HAP-1 (cell line): ENCODE results near the gene APOA1.

Experiments
- DNase-seq, 2 experiments: peaks; one replicate each; pipeline ENCODE4 v3.0.0-alpha.2; 2016 to 2020; ENCODE audit warnings: low spot score in 2 of 2
- H3K27me3 ChIP-seq: fragments of 250-450 bp; sonication (Bioruptor Pico); 2 replicates; pipeline ENCODE4 v1.5.1; 2020; ENCODE audit warnings: low read depth, mild to moderate bottlenecking, moderate library complexity
- H3K36me3 ChIP-seq: fragments of 250-450 bp; sonication (Bioruptor Pico); replicated peaks from 2 replicates; pipeline ENCODE4 v1.5.1; 2020; ENCODE audit warnings: mild to moderate bottlenecking
- H3K4me1 ChIP-seq: fragments of 250-450 bp; sonication (Bioruptor Pico); 2 replicates; pipeline ENCODE4 v1.5.1; 2020; ENCODE audit warnings: mild to moderate bottlenecking
- H3K4me3 ChIP-seq: fragments of 250-450 bp; sonication (Bioruptor Pico); 2 replicates; pipeline ENCODE4 v1.5.1; 2020; ENCODE audit warnings: mild to moderate bottlenecking, moderate library complexity
- H3K9me3 ChIP-seq: fragments of 250-450 bp; sonication (Bioruptor Pico); 2 replicates; pipeline ENCODE4 v1.5.1; 2020; ENCODE audit warnings: mild to moderate bottlenecking, moderate library complexity
- in situ Hi-C: fragments of 300-500 bp; cut with MboI; formaldehyde crosslinking; loops from 3 replicates; pipeline ENCODE4 v1.14.3; 2020; ENCODE audit warnings: low sequenced_read_pairs, inconsistent platforms, mixed read lengths

APOA1 gene

DNA sequence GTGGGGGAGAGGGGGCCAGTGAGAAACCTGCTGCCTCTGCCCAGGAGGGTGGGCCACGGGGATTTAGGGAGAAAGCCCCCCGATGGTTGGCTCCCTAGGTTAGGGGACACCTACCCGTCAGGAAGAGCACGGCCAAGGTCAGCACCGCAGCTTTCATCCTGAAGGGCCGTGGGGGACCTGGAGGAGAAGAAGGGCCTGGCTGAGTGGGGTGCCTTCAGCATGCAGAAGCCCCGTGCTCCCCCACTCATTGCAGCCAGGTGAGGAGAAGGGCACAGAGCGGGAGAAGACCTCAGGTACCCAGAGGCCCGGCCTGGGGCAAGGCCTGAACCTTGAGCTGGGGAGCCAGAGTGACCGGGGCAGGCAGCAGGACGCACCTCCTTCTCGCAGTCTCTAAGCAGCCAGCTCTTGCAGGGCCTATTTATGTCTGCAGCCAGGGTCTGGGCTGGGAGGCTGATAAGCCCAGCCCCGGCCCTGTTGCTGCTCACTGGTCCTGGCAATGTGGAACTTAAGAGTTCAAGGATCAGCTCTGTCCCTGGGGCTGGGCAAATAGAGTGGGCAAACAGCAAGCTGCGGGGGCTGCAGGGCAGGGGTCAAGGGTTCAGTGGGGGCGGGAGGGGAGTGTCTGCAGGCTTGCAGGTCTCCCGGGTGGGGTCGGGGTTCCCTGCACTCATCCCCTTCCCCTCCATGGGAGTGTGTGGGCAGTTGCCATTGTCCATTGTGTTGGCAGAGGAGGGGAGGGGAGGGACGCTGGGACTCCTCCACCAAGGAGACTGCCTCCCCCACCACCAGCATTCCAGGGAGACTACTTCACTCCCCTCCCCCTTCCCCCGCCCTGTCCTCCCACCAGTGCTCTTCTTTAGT lies at the start of gene APOA1:
Gene APOA1, minus strand, starts transcription at position 392 of the 861 bp plus-strand sequence. Its CDS starts 235 bp downstream, at position 157.
- in situ Hi-C loops = no loop called here
- H3K4me1 ChIP-seq = peaks cover 7% of the 10 kb centered on the region
- no peaks in the 10 kb centered on the region for H3K9me3 ChIP-seq
- DNase-seq = no peak
- no peaks in the 10 kb centered on the region for H3K36me3 ChIP-seq
- no peak within 1 kb of the TSS for H3K4me3 ChIP-seq
- no peaks in the 10 kb centered on the region for H3K27me3 ChIP-seq

DNA sequence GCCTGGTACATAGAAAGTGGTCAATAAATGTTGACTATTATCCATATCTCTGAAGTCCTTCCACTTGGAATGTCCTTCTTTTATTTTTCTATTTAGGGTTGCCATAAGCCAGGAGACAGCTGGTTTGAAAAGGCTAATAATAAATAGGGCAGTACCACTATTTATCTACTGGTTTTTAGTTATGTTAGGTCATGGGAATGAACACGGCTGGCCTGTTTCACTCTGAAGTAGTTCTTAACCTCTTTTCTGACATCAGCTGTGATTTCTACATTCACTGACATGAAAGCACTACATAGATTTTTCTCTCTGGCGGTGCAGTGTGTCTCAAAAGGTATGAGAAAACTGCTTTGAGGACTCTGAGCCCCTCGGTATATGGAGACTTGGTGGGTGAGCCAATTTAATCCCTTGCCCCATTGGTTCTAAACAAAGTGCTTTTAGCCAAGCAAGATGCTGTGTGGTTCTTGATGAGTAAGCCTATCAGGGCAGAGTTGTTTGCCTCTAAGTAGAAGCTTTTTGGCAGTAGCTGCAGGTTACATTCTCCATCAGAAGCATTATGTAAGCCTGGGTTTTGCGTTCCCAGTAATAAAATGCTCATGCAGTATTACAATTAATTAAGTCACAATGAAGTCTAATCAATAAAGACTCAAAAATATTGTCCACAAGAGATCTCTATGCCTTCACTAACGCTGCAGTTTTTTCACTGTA lies 48.7 kb upstream of the APOA1 start:
- Histone ChIP-seq H3K4me3 (no peak overlapping the region), H3K36me3 (no peaks in the 10 kb centered on the region), H3K9me3 (no peaks in the 10 kb centered on the region), H3K4me1 (no peaks in the 10 kb centered on the region), H3K27me3 (no peaks in the 10 kb centered on the region)
- no peak for DNase-seq
- in situ Hi-C loops = no loop called here

DNA sequence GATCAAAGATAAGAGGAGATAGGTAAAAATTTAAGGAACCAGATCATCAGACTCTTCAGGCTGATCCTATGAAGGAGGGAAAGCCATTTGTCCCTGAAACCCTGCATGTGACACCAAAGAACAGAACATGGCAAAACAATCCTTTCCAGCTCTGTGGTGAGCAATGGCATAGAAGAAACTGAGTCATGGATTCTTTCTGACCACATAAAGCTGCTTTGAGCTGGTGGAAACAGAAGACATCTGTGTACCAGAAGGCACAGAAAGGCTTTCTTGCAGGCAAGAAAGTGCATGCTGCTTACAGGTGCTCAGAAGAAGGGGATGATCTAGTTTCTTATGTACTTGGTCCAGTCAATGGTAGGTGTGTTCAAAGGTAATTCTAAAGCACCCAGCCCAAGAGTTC lies 45.0 kb upstream of the APOA1 start:
- DNase-seq = no peak
- Histone ChIP-seq H3K9me3 (no peaks in the 10 kb centered on the region), H3K4me1 (no peaks in the 10 kb centered on the region), H3K27me3 (no peaks in the 10 kb centered on the region), H3K4me3 (no peak overlapping the region), H3K36me3 (no peaks in the 10 kb centered on the region)
- in situ Hi-C loops = no loop called here

DNA sequence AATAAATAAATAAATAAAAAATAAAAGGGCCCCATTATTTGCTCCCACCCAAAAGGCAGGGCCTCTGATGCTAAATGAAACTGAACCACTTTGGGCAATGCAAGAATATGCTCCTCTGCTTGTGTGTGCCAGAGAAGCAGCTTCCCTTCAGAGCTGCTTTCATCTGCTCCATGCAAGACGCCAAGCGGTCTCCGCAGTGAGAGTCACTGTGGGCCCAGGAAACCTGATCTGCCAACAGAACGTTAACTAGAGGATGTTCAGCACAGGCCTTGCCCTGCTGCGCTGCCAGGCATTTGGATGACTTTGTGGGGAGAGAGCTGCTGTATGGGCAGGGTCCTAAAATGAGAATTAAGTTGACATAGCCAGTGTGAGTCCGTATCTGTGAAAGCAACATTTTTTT lies 43.7 kb upstream of the APOA1 start:
- in situ Hi-C loops = no loop called here

DNA sequence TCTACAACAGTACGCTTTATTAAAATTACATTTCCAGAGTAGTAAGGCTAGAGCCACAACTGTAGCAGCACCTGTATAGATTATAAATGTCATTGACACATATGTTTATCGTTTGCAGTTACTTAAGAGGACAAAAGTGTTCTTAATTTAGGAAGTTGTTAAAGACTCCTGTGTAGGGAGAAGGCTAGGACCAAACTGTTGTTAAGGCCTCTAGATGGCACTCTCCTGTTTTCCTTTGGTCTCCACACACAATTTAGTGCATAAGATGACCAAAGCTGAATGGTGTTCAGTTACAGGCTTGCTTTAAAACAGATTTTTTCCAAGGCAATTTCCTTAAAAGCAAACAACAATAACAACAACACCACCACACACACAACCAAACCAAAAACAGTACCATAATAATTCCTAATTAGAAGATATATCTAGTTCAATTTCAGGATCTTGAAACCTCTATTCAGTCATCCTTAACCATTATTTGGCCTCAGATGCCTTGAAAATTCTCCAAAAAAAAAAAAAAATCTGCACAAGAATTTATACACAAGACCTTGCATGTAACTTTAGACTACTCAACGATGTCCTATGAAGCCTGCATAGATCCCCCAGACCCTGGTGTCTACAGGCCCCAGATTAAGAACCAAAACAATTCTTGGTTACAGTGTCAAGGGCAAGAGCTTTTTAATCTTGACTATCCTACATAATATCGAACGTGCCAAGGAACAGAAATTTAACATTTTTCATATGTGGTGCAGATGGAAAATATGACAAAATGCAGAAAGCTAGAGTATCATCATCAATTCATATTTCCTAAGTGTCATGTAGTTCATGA lies 42.6 kb upstream of the APOA1 start:
- H3K9me3 ChIP-seq = no peaks in the 10 kb centered on the region
- no peaks in the 10 kb centered on the region for H3K4me1 ChIP-seq
- in situ Hi-C loops = loop anchor here (5.0 to 10.0 kb wide), 2 partner anchors 222 to 345 kb away; no protein-coding TSS in a partner anchor
- H3K27me3 ChIP-seq = no peaks in the 10 kb centered on the region
- peak; percentile 20 to 70 for DNase-seq
- no peak overlapping the region for H3K4me3 ChIP-seq
- H3K36me3 ChIP-seq = no peaks in the 10 kb centered on the region

More for the DNA sequence above, 43.7 kb upstream of the APOA1 start:
- H3K4me1 ChIP-seq = no peaks in the 10 kb centered on the region
- H3K36me3 ChIP-seq = no peaks in the 10 kb centered on the region
- H3K27me3 ChIP-seq = no peaks in the 10 kb centered on the region
- H3K9me3 ChIP-seq = no peaks in the 10 kb centered on the region
- H3K4me3 ChIP-seq = no peak overlapping the region
- DNase-seq = no peak

DNA sequence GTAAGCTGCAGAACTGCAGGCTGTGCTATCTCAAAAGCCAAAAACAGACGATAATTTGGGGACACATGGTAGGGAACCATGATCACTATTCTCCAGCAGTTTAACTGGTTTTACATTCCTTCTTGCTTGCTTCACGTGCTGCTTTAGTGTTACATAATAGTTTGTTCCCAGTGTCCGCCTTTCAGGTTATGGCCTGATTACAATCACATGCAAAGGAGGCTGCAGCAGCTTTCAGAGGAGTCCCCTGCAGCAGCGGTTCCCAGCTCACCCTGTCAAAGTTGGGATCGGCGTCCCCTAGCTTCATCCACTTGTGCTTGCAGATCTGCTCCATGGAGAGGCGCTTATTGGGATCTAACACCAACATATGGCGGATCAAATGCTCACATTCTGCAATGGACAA lies 39.2 kb upstream of the APOA1 start:
- Histone ChIP-seq H3K9me3 (no peaks in the 10 kb centered on the region), H3K4me1 (no peaks in the 10 kb centered on the region), H3K4me3 (no peak overlapping the region), H3K36me3 (no peaks in the 10 kb centered on the region; the same call in 1 of the 2 replicates), H3K27me3 (no peaks in the 10 kb centered on the region)
- in situ Hi-C loops = loop anchor here (5.0 to 10.0 kb wide), 2 partner anchors 226 to 348 kb away; no protein-coding TSS in a partner anchor
- DNase-seq = no peak

DNA sequence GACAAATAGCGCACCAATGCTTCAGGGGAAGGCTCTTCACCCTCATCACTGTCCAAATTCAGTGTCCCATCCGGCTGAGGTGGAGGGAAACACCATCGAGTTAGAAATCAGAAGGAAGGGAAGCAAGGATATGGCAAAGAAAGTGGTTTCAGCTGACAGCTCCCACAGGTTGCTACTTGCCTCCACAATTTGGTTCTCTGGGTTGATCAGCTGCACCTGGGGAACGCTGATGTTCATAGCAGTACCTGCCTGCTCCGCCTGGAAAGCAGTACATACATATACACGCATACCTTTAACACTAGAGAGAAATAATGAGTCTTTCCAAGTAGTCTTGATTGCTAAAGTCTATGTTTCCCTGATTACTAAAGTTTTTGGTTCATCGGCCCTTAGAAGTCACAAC lies 37.8 kb upstream of the APOA1 start:
- DNase-seq = no peak
- no peaks in the 10 kb centered on the region for H3K4me1 ChIP-seq
- in situ Hi-C loops = loop anchor here (5.0 to 10.0 kb wide), 2 partner anchors 227 to 350 kb away; no protein-coding TSS in a partner anchor
- H3K4me3 ChIP-seq = no peak overlapping the region
- no peaks in the 10 kb centered on the region; the same call in 1 of the 2 replicates for H3K36me3 ChIP-seq
- no peaks in the 10 kb centered on the region for H3K27me3 ChIP-seq
- no peaks in the 10 kb centered on the region for H3K9me3 ChIP-seq

DNA sequence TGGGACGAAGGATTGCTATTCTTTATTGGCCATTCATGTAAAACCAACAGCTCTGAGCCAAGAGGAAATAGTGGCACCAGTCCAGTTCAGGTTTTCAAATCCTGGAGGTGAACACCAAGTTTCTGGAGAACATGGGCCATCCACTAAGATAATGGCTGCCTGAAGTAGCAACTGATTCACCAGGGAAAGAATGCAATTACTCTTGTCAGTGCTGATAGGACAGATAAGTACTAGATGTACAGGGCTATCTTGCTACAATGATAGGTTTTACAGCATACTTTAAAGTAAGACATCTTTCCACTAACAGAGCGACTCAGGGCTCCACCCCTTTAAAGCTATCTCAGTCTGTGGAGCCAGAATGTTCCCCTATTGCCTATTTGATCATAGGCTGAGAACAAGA lies 36.8 kb upstream of the APOA1 start:
- DNase-seq = no peak
- in situ Hi-C loops = loop anchor here (10.0 kb wide), 1 partner anchor 351 kb away; no protein-coding TSS in a partner anchor
- H3K27me3 ChIP-seq = no peaks in the 10 kb centered on the region
- no peak overlapping the region for H3K4me3 ChIP-seq
- H3K36me3 ChIP-seq = no peaks in the 10 kb centered on the region; the same call in 1 of the 2 replicates
- no peaks in the 10 kb centered on the region for H3K9me3 ChIP-seq
- H3K4me1 ChIP-seq = no peaks in the 10 kb centered on the region

DNA sequence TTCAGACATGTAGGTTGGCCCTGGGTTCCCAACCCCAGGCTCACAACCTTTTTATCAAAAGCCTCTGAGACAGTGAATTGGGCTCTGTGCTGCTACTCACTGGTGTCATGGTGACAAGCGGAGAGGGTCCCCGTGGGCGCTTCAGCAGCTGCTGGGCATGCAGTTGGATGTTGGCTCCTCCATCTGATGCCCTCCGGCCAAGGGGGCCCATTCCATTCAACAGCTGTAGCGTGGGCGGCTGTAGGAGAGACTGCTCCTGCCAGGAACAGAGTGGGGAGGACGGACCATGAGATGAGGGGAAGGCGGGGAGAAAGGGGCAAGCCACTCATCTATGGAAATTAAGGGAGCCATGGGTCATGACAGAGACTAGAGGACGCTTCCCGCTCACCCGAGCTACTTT lies 36.0 kb upstream of the APOA1 start:
- in situ Hi-C loops = loop anchor here (10.0 kb wide), 1 partner anchor 351 kb away; no protein-coding TSS in a partner anchor
- DNase-seq = no peak
- H3K27me3 ChIP-seq = no peaks in the 10 kb centered on the region
- H3K4me3 ChIP-seq = no peak overlapping the region
- no peaks in the 10 kb centered on the region; the same call in 1 of the 2 replicates for H3K36me3 ChIP-seq
- H3K9me3 ChIP-seq = no peaks in the 10 kb centered on the region
- H3K4me1 ChIP-seq = no peaks in the 10 kb centered on the region

DNA sequence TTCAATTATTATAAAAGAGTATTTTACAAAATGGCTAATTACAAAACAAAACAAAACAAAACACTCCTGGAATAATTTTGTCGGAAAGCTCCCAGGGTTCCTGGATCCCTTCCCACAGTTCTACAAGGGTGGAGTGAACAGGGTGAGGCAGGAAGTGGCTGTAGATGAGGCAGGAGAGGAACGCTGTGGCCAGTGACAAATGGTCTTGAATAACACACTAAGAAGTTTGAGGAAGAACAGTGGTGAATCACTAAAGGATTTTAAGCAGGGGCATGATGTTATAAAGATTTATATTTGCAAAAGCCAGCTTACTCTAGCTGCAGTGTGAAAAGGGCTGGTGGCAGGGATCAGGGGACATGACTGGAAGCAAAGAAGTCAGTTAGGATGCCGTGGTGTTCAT lies 33.8 kb upstream of the APOA1 start:
- Histone ChIP-seq H3K27me3 (no peaks in the 10 kb centered on the region), H3K36me3 (peaks cover 9% of the 10 kb centered on the region), H3K4me3 (no peak overlapping the region), H3K9me3 (no peaks in the 10 kb centered on the region), H3K4me1 (no peaks in the 10 kb centered on the region)
- no peak for DNase-seq
- in situ Hi-C loops = loop anchor here (10.0 kb wide), 1 partner anchor 354 kb away; no protein-coding TSS in a partner anchor

DNA sequence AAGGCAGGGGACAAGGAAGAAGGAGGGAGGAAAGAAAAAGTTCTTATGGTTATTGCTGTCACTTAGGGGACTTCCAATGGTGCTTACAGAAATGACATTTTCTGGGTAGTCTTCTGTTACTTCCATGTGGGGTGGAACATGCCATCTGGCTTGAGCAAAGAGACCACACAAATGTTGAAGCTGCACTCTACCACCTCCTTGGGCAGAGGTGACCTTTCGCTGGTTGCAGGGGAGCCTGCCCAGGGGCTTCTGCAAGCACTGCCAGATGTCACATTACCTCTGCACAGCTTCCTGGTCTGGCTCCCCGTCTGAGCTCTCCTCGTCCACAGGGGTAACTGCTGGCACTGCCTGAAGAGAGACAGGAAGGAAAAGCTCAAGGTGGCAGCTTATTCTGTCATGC lies 32.6 kb upstream of the APOA1 start:
- Histone ChIP-seq H3K9me3 (no peaks in the 10 kb centered on the region), H3K27me3 (no peaks in the 10 kb centered on the region), H3K36me3 (peaks cover 9% of the 10 kb centered on the region), H3K4me3 (no peak overlapping the region), H3K4me1 (no peaks in the 10 kb centered on the region)
- DNase-seq = no peak
- in situ Hi-C loops = loop anchor here (10.0 kb wide), 1 partner anchor 355 kb away; no protein-coding TSS in a partner anchor

DNA sequence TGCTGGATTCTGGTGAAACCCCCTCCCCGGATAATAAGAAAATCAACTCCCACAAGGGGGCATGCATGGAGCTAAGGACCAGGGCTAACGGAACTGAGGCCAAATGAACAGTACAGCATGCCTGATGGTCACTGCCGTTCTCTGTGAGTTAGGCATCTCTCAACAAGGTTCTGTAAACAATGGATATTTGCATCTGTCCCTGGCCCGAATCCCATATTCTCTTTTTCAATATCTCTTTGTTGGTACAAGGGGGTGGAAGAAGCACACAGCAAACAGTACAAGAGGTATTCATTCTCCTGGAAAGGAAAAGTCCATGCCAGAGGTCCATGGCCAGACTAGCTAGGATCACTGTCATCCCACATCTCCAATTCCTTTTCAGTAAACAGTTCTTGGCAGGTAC lies 32.2 kb upstream of the APOA1 start:
- Histone ChIP-seq H3K4me1 (no peaks in the 10 kb centered on the region), H3K27me3 (no peaks in the 10 kb centered on the region), H3K9me3 (no peaks in the 10 kb centered on the region), H3K4me3 (no peak overlapping the region), H3K36me3 (peaks cover 9% of the 10 kb centered on the region)
- DNase-seq = no peak
- in situ Hi-C loops = loop anchor here (10.0 kb wide), 1 partner anchor 355 kb away; no protein-coding TSS in a partner anchor

DNA sequence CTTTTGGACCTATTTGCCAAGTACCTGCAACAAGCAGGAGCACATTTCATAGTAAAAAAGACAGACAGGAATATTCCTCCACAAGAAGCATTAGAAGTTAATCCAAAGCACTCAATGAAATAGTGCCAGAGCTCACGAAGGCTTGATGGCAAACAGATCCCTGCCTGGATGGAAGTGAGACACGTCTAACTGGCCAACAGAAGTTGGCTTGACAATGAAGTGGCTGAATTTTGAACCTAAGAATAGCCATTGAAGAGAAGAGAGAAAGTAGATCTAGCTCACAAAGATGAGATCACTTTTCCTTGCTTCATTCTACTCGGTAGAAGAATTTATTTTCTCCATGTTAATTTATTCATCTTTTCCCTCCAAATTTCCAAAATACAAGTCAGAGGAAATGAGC lies 30.6 kb upstream of the APOA1 start:
- Histone ChIP-seq H3K4me1 (no peaks in the 10 kb centered on the region), H3K27me3 (no peaks in the 10 kb centered on the region), H3K4me3 (no peak overlapping the region), H3K9me3 (no peaks in the 10 kb centered on the region), H3K36me3 (peaks cover 9% of the 10 kb centered on the region)
- DNase-seq = no peak
- in situ Hi-C loops = no loop called here
